Natural killer cell (primary cell): ENCODE data around the gene CPA1. TPM values are rescaled to one million over a fixed set of nuclear protein-coding genes. Genes with fewer than 3 reads are reported as not detected.

Experiments
- ATAC-seq, 3 donors: fragments of 150-1000 bp in 2 of 3; fragments of 200-7000 bp in 1 of 3; cut with Tn5 transposase; 1 replicate in 1 of 3; 2 replicates in 2 of 3; pipeline ENCODE4 v1.10.0; 2021; ENCODE audit warnings: mild to moderate bottlenecking in 2 of 3, moderate library complexity in 2 of 3
- DNase-seq, 2 donors: peaks; one replicate each; pipeline versions ENCODE4 v3.0.0 to v3.0.0-alpha.2; 2013 to 2021; ENCODE audit warnings: mixed read lengths in 1 of 2
- H3K27ac ChIP-seq: one replicate; pipeline ENCODE4 v1.5.1; 2013; ENCODE audit warnings: mild to moderate bottlenecking, low read length
- H3K27me3 ChIP-seq: one replicate; pipeline ENCODE4 v1.6.1; 2013; ENCODE audit warnings: low read length; ENCODE audit not compliant: control insufficient read depth, insufficient read depth
- H3K36me3 ChIP-seq: one replicate; pipeline ENCODE4 v1.6.1; 2013; ENCODE audit warnings: low read length; ENCODE audit not compliant: control insufficient read depth, insufficient read depth
- H3K4me1 ChIP-seq: one replicate; pipeline ENCODE4 v1.6.1; 2013; ENCODE audit warnings: low read length; ENCODE audit not compliant: control insufficient read depth, insufficient read depth
- H3K4me3 ChIP-seq: one replicate; pipeline ENCODE4 v1.5.1; 2013; ENCODE audit warnings: low read length
- H3K9me3 ChIP-seq: one replicate; pipeline ENCODE4 v1.6.1; 2013; ENCODE audit warnings: low read length; ENCODE audit not compliant: control insufficient read depth, insufficient read depth
- H3K27ac Mint-ChIP-seq, 2 donors: one replicate each; pipeline ENCODE4 v1.8.0; 2022; ENCODE audit warnings: mild to moderate bottlenecking in 2 of 2, mixed read lengths in 2 of 2, moderate library complexity in 1 of 2
- H3K27me3 Mint-ChIP-seq, 2 donors: one replicate each; pipeline ENCODE4 v1.8.0; 2022; ENCODE audit warnings: low read depth in 2 of 2, mixed read lengths in 2 of 2
- H3K36me3 Mint-ChIP-seq: one replicate; pipeline ENCODE4 v1.8.0; 2022; ENCODE audit warnings: mixed read lengths
- H3K4me1 Mint-ChIP-seq, 2 donors: one replicate each; pipeline ENCODE4 v1.8.0; 2022; ENCODE audit warnings: mixed read lengths in 2 of 2
- H3K4me3 Mint-ChIP-seq: one replicate; pipeline ENCODE4 v1.8.0; 2022; ENCODE audit warnings: mild to moderate bottlenecking, moderate library complexity, mixed read lengths
- H3K9me3 Mint-ChIP-seq, 2 donors: one replicate each; pipeline ENCODE4 v1.8.0; 2022; ENCODE audit warnings: mixed read lengths in 2 of 2
- WGBS: methylation state at CpG from one replicate; pipeline ENCODE4 v1.1.7; 2013; ENCODE audit warnings: missing lambda C conversion rate; ENCODE audit not compliant: insufficient coverage; 5-methylcytosine and 5-hydroxymethylcytosine counted together
- intact Hi-C: fragments of 100-400 bp; cut with micrococcal nuclease; formaldehyde crosslinking; loops from one replicate; pipeline ENCODE4 v1.14.2; 2022
- total RNA-seq, 4 donors: library from RNA; stranded (reverse); fragments of 120-200 nt in 1 of 4; gene quantifications; one replicate each; pipeline versions ENCODE4 v1.2.3 to v1.2.4, GENCODE V29; 2013 to 2022
- TF ChIP-seq, protein P1 (sequence below): fragments of 200-600 bp; IDR thresholded peaks from one replicate; pipeline ENCODE4 v1.8.0; 2022; ENCODE audit warnings: antibody characterized with exemption

Gene CPA1
- total RNA-seq, 3 donors from 2014 or later (not counting 1 experiment from before 2014, with no cell fraction given), result not detected

DNA sequence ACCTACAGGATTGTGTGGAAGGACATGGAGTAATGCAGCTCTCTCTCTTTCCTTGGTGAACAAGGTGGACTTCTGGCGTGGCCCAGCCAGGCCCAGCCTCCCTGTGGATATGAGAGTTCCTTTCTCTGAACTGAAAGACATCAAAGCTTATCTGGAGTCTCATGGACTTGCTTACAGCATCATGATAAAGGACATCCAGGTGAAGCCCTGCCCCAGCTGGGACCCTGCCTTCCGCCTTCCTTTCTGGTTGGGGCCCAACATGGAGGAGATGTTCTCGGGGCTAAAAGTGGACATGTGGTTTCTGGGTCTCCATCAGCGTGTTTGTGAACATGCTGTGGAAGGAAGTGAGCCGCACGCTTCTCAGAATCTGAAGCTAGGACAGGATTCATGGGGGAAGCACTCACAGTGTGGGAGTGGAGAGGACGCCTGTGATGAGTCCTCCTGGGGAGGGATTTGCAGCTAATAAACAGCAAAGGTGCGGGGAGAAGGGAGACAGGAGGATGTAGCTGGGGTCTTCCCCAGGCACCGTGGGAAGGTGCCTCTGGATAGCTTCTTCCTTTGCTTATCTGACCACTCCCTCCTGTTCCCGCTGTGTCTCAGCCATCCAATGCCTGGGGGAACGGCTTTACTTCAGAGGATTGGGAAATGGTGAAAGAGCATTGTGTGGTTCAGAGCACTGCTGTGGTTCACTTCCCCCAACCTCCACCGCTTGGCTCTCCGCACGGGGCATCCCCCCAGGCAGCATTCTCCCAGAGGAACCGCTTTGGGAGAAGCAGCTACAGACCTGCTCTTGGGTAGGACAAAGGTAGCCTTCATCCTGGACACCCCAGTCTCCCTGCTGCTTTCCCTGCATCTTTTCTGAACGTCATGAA, 30.1 kb upstream of the CPA1 start:
- 72% methylated on average over 16 of the region's 16 CpGs for WGBS
- Mint-ChIP-seq H3K27ac (no peak overlapping the region), H3K36me3 (no peaks in the 10 kb centered on the region), H3K9me3 (no peaks in the 10 kb centered on the region), H3K27me3 (peaks cover 0 to 4% of the 10 kb centered on the region in 2 donors), H3K4me3 (no peak overlapping the region), H3K4me1 (no peaks in the 10 kb centered on the region)
- H3K36me3 ChIP-seq, result no peaks in the 10 kb centered on the region
- no peak overlapping the region for H3K4me3 ChIP-seq
- no peak overlapping the region for H3K27ac ChIP-seq
- no peaks in the 10 kb centered on the region for H3K4me1 ChIP-seq
- TF ChIP-seq, protein P1, sequence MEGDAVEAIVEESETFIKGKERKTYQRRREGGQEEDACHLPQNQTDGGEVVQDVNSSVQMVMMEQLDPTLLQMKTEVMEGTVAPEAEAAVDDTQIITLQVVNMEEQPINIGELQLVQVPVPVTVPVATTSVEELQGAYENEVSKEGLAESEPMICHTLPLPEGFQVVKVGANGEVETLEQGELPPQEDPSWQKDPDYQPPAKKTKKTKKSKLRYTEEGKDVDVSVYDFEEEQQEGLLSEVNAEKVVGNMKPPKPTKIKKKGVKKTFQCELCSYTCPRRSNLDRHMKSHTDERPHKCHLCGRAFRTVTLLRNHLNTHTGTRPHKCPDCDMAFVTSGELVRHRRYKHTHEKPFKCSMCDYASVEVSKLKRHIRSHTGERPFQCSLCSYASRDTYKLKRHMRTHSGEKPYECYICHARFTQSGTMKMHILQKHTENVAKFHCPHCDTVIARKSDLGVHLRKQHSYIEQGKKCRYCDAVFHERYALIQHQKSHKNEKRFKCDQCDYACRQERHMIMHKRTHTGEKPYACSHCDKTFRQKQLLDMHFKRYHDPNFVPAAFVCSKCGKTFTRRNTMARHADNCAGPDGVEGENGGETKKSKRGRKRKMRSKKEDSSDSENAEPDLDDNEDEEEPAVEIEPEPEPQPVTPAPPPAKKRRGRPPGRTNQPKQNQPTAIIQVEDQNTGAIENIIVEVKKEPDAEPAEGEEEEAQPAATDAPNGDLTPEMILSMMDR, result no peak
- ATAC-seq, result no peak
- H3K9me3 ChIP-seq, result no peaks in the 10 kb centered on the region
- intact Hi-C loops, result no loop called here
- H3K27me3 ChIP-seq, result no peaks in the 10 kb centered on the region
- DNase-seq, result no peak

DNA sequence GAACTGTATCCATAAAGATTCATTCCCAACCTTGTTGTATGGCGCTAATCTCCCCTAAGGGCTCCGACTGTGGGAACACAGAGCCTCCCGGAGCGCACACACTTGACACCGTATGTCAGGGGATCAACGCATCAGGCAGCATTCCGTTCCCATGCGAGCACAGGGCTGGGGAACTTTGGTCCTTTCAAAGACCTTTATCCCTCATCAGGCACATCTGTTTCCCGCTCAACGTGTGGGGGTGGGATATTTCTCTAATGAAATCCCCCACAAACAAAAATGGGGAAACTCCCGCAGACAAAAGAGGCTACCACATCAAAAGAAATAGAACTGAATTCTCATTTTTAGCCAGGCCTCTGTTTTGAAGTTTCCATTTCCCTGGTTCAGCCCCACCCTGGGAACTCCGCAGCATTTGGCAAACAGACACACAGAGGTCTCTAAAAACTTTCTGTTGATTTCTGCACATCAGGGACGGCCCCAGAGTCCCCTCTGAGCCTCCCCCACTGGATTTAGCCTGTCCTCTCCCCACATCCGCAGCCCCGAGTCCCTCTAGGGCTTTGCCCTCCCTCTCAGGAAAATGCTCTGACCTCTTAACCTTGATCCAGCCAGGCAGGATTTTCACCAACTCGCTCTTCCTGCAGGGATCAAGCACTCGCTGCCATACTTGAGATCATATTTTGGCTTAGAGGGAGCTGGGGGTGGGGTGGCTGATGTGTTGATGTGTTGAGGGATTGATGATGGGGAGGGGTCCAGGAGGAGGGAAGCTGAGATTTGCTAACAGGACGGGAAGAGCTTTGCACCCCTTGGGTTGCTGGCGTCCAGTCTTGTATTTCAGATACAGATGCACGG, 29.1 kb upstream of the CPA1 start:
- Histone ChIP-seq H3K27ac (no peak overlapping the region), H3K4me3 (no peak overlapping the region), H3K4me1 (no peaks in the 10 kb centered on the region), H3K27me3 (no peaks in the 10 kb centered on the region), H3K36me3 (no peaks in the 10 kb centered on the region), H3K9me3 (no peaks in the 10 kb centered on the region)
- Mint-ChIP-seq H3K4me3 (no peak overlapping the region), H3K9me3 (no peaks in the 10 kb centered on the region), H3K27ac (no peak overlapping the region), H3K36me3 (no peaks in the 10 kb centered on the region), H3K4me1 (no peaks in the 10 kb centered on the region), H3K27me3 (peaks cover 0 to 4% of the 10 kb centered on the region in 2 donors)
- DNase-seq (no peak), ATAC-seq (no peak)
- WGBS, result 81% methylated on average over 18 of the region's 20 CpGs
- TF ChIP-seq, protein P1, result no peak
- intact Hi-C loops, result no loop called here

DNA sequence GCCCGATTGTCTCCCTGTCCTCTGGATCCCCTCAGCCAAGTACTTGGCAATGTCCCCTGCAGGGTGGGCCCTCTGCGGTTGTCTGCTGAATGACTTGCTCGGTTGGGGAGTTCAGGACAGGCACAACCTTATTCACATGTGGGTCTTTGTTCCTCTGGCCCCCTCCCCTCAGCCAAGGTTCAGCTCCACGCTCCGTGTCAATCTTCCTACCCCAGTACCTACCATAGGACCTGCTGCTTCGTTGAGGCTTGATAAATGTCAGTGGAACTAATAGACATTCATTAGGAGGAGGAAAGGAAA, 28.6 kb upstream of the CPA1 start:
- Histone ChIP-seq H3K4me3 (no peak overlapping the region), H3K36me3 (no peaks in the 10 kb centered on the region), H3K9me3 (no peaks in the 10 kb centered on the region), H3K27ac (no peak overlapping the region), H3K4me1 (no peaks in the 10 kb centered on the region), H3K27me3 (no peaks in the 10 kb centered on the region)
- ATAC-seq (no peak), DNase-seq (no peak)
- intact Hi-C loops, result no loop called here
- H3K27ac Mint-ChIP-seq, result no peak overlapping the region
- H3K27me3 Mint-ChIP-seq, result peaks cover 0 to 4% of the 10 kb centered on the region in 2 donors
- no peaks in the 10 kb centered on the region for H3K36me3 Mint-ChIP-seq
- no peaks in the 10 kb centered on the region for H3K9me3 Mint-ChIP-seq
- TF ChIP-seq, protein P1, result no peak
- 96% methylated on average over 5 of the region's 6 CpGs for WGBS
- H3K4me3 Mint-ChIP-seq, result no peak overlapping the region
- no peaks in the 10 kb centered on the region for H3K4me1 Mint-ChIP-seq
